Stomach (tissue), 9 donors: Measurements from ENCODE around the gene ENAH. TPM values are rescaled to one million over a fixed set of nuclear protein-coding genes. Genes with fewer than 3 reads are reported as not detected.
A peak's percentile ranks its signal among the peaks of the same experiment; 100 is the strongest.

ENCODE experiments used
- DNase-seq, 2 donors: peaks; one replicate each; pipeline versions ENCODE4 v3.0.0 to v3.0.0-alpha.2; 2013 to 2019
- H3K27ac ChIP-seq, 5 donors: fragments of 200-600 bp in 4 of 5; sonication (generic) in 4 of 5; one replicate each; pipeline ENCODE4 v1.5.1; 2013 to 2019; ENCODE audit warnings: mild to moderate bottlenecking in 1 of 5, moderate library complexity in 1 of 5
- H3K27me3 ChIP-seq, 3 donors: fragments of 200-600 bp; sonication (generic); one replicate each; pipeline ENCODE4 v1.5.1; 2017 to 2019; ENCODE audit warnings: mixed run types in 1 of 3
- H3K36me3 ChIP-seq, 4 donors: fragments of 200-600 bp; sonication (generic); 1 replicate in 3 of 4; 2 replicates in 1 of 4; pipeline ENCODE4 v1.5.1; 2016 to 2019
- H3K4me1 ChIP-seq, 4 donors: fragments of 200-600 bp; sonication (generic); one replicate each; pipeline ENCODE4 v1.5.1; 2016 to 2019
- H3K4me3 ChIP-seq, 4 donors: fragments of 200-600 bp; sonication (generic) in 3 of 4; one replicate each; pipeline ENCODE4 v1.5.1; 2016 to 2019; ENCODE audit warnings: mild to moderate bottlenecking in 1 of 4
- H3K9me3 ChIP-seq, 4 donors: fragments of 200-600 bp; sonication (generic); one replicate each; pipeline ENCODE4 v1.5.1; 2016 to 2019
- EP300 ChIP-seq: sonication (generic); formaldehyde crosslinking; IDR thresholded peaks from one replicate; pipeline ENCODE4 v1.6.1; 2017; ENCODE audit warnings: antibody characterized with exemption
- POLR2A ChIP-seq, 4 donors: fragments of 450-650 bp; IDR thresholded peaks; one replicate each; pipeline ENCODE4 v1.6.1; 2016; ENCODE audit warnings: antibody characterized with exemption in 4 of 4, control low read depth in 2 of 4, mild to moderate bottlenecking in 1 of 4, moderate library complexity in 1 of 4
- POLR2AphosphoS5 ChIP-seq, 3 donors: sonication (generic); formaldehyde crosslinking; IDR thresholded peaks; one replicate each; pipeline ENCODE4 v1.6.1; 2016; ENCODE audit warnings: antibody characterized with exemption in 3 of 3
- WGBS, 5 donors: extraction: QIAGEN DNeasy Blood & Tissue Kit in 3 of 5; methylation state at CpG; one replicate each; pipeline versions ENCODE4 v1.1.5 to v1.1.7; 2013 to 2018; 5-methylcytosine and 5-hydroxymethylcytosine counted together
- intact Hi-C: fragments of 100-400 bp; cut with DNase I; formaldehyde crosslinking; loops from one replicate; pipeline ENCODE4 v1.15.1; 2023; ENCODE audit warnings: low total_unique reads
- polyA plus RNA-seq, 3 donors: library from polyadenylated mRNA; stranded (reverse); fragments of 200-250 nt; gene quantifications; one replicate each; pipeline ENCODE4 v1.2.3, GENCODE V29; 2013
- total RNA-seq, 5 donors: library from RNA; depleted of rRNA; stranded (reverse); fragments of >200 nt; gene quantifications; one replicate each; pipeline versions ENCODE4 v1.1.0 to v1.2.3, GENCODE V29; 2014 to 2016
- TF ChIP-seq, protein P1 (sequence below), 7 experiments: fragments of 450-650 bp in 4 of 7; fragments of 200-600 bp in 3 of 7; sonication (generic) in 3 of 7; IDR thresholded peaks; one replicate each; pipeline ENCODE4 v1.5.1; 2016 to 2019; ENCODE audit warnings: antibody characterized with exemption in 7 of 7, control low read depth in 2 of 7, mild to moderate bottlenecking in 1 of 7
- donor health status: healthy with polysubstance abuse.
- donor health status: Bipolar disorder and iron deficiency.
- donor health status: healthy.

ENAH gene
- total and polyA plus RNA-seq, 8 donors, result 8.5 to 186 (median 110) TPM

DNA sequence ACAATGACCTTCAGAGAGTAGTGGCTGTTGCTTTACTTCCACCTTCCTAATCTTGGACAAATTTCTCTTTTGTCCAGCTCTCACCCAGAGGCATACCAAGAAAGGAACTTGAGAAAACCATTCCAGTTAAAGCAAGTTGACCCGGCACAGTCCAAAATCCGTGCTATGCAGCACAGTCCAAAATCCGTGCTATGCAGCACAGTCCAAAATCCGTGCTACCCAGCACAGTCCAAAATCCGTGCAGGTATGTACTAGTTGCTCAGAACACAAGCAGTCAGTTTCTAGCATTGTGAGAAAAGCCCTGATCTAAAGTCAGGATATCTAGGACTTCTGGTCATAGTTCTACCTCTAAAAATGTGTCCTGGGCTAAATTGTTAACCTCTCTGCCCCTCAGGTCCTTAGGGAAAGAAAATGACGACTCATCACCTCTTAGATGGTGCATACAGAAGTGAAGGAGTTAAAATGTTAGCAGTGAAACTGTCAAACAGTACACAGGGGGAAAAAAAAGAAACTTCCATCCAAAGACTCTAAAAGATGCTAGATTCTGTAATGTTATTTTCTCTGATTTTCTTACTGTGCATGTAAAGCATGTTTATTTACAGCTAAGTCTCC is 40.3 kb upstream of the ENAH start:
- H3K4me3 ChIP-seq, result no peak overlapping the region

DNA sequence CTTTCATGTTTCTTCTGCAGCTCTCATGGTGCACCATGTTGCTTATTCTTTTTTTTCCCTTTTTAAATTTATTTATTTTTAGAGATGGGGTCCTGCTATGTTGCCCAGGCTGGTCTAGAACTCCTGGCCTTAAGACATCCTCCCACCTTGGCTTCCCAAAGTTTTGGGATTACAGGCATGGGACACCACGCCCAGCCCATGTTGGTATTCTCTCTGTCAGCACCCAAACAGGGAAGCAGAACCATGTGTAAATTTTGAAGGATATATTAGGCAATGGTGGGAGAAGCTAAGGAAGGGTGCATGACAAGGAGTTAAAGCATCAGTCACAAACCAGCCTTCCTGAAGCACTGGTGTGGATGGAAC is 39.6 kb upstream of the ENAH start:
- no peaks in the 10 kb centered on the region for H3K9me3 ChIP-seq
- H3K27ac ChIP-seq, result peak overlapping the region in 3 of 5 donors; percentile 33 to 66 (median 61)
- no peak overlapping the region for H3K4me3 ChIP-seq
- peaks cover 28 to 58% (median 36%) of the 10 kb centered on the region in 4 donors for H3K4me1 ChIP-seq
- WGBS, 5 donors, result 81 to 100% (median 94%) methylated on average over 1 of the region's 1 CpG
- DNase-seq, result no peak
- no peaks in the 10 kb centered on the region for H3K36me3 ChIP-seq
- intact Hi-C loops, result no loop called here
- TF ChIP-seq POLR2A (IDR thresholded peaks at IDR 0.05) (no peak), EP300 (no peak), POLR2AphosphoS5 (IDR thresholded peaks at IDR 0.05) (no peak)
- TF ChIP-seq, protein P1, sequence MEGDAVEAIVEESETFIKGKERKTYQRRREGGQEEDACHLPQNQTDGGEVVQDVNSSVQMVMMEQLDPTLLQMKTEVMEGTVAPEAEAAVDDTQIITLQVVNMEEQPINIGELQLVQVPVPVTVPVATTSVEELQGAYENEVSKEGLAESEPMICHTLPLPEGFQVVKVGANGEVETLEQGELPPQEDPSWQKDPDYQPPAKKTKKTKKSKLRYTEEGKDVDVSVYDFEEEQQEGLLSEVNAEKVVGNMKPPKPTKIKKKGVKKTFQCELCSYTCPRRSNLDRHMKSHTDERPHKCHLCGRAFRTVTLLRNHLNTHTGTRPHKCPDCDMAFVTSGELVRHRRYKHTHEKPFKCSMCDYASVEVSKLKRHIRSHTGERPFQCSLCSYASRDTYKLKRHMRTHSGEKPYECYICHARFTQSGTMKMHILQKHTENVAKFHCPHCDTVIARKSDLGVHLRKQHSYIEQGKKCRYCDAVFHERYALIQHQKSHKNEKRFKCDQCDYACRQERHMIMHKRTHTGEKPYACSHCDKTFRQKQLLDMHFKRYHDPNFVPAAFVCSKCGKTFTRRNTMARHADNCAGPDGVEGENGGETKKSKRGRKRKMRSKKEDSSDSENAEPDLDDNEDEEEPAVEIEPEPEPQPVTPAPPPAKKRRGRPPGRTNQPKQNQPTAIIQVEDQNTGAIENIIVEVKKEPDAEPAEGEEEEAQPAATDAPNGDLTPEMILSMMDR (IDR thresholded peaks at IDR 0.05), result no peak
- no peaks in the 10 kb centered on the region for H3K27me3 ChIP-seq

More for the DNA sequence above, 40.3 kb upstream of the ENAH start:
- Histone ChIP-seq H3K27ac (peak overlapping the region in 4 of 5 donors; percentile 3 to 66 (median 60)), H3K4me1 (peaks cover 28 to 58% (median 36%) of the 10 kb centered on the region in 4 donors), H3K27me3 (no peaks in the 10 kb centered on the region), H3K9me3 (no peaks in the 10 kb centered on the region), H3K36me3 (no peaks in the 10 kb centered on the region)
- no peak for DNase-seq
- intact Hi-C loops, result no loop called here
- TF ChIP-seq EP300 (no peak), POLR2AphosphoS5 (IDR thresholded peaks at IDR 0.05) (no peak)
- 27 to 68% (median 56%) methylated on average over 6 of the region's 6 CpGs for WGBS, 5 donors

DNA sequence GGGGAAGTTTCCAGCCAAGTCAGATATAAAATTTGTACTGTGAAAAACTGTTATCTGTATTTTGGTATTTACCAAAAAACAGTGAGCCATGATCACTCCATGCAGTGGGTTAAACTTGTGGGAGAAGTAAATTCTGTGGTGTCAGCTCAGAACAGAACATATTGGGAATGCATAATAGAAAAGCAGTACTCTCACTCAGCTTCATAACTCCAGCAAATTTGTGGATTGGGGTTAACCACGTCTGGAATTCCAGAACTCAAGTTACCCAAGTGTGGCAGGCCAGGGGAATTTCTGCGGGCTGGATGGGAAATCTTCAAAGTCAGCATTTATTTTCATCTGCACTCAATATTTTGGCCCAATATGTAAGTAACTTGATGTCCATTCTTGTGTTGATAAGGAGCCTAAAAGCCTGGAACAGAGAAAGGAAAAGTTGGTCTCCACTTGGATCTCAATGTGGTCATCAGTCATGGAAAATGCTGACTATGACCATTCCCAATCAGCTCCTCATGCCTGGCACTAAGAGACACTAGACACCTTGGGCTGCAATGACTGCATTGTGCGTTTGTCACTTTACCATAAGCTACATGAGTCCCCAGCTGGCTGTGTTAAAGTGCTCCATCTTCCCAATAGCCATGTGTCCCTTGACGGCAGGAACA is 39.1 kb upstream of the ENAH start:
- peak overlapping the region in 3 of 5 donors; percentile 33 to 66 (median 61) for H3K27ac ChIP-seq
- intact Hi-C loops, result no loop called here
- TF ChIP-seq POLR2A (IDR thresholded peaks at IDR 0.05), result no peak
- TF ChIP-seq EP300, result no peak
- TF ChIP-seq POLR2AphosphoS5 (IDR thresholded peaks at IDR 0.05), result no peak
- TF ChIP-seq, protein P1 (IDR thresholded peaks at IDR 0.05), result no peak
- H3K4me1 ChIP-seq, result peaks cover 28 to 58% (median 36%) of the 10 kb centered on the region in 4 donors
- DNase-seq, result no peak
- H3K9me3 ChIP-seq, result no peaks in the 10 kb centered on the region
- no peak overlapping the region for H3K4me3 ChIP-seq
- WGBS, 5 donors, result 76 to 92% (median 79%) methylated on average over 4 of the region's 4 CpGs
- H3K27me3 ChIP-seq, result no peaks in the 10 kb centered on the region
- H3K36me3 ChIP-seq, result no peaks in the 10 kb centered on the region

DNA sequence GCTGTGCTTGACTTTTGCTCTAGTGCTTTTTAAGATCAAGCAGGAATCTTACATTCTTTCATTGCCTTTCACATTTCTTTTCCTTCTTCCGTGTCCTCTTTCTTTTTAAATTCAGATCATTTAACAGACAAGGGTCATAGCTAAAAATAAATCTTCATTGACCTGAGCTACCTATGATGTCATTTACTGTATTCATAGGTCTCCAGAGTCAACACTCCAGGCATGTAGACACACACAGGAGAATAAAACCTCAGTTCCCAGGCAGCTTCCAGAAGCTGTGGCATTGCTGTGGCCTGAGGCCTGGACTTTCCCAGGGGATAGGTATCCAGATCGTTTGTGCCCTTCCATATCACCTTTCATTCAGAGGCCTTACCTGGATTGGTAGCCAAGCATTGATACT is 38.5 kb upstream of the ENAH start:
- no peaks in the 10 kb centered on the region for H3K27me3 ChIP-seq
- TF ChIP-seq EP300, result no peak
- TF ChIP-seq, protein P1 (IDR thresholded peaks at IDR 0.05), result no peak
- TF ChIP-seq POLR2A (IDR thresholded peaks at IDR 0.05), result no peak
- TF ChIP-seq POLR2AphosphoS5 (IDR thresholded peaks at IDR 0.05), result peak in 1 of 3 donors; percentile 13
- peaks cover 28 to 57% (median 36%) of the 10 kb centered on the region in 4 donors for H3K4me1 ChIP-seq
- WGBS, 5 donors, result 20 to 49% (median 41%) methylated on average over 2 of the region's 2 CpGs
- DNase-seq, result peak in 1 of 2 donors; percentile 60
- no peaks in the 10 kb centered on the region for H3K9me3 ChIP-seq
- no peaks in the 10 kb centered on the region for H3K36me3 ChIP-seq
- intact Hi-C loops, result no loop called here
- peak overlapping the region in 3 of 5 donors; percentile 24 to 61 (median 33) for H3K27ac ChIP-seq
- no peak overlapping the region for H3K4me3 ChIP-seq
